Natural killer cell treated with Interleukin-12 subunit alpha and Interleukin-12 subunit beta and Interleukin-15 and Interleukin-18, amount 100 ng/mL, for 72 hours (primary cell): ENCODE measurements around the gene SEC16A. TPM values are rescaled to one million over a fixed set of nuclear protein-coding genes. Genes with fewer than 3 reads are reported as not detected.

Source experiments
- ATAC-seq, 2 donors: fragments of 150-1000 bp; cut with Tn5 transposase in 1 of 2; sonication (Bioruptor Pico), chemical (Tn5 transposase) in 1 of 2; 2 replicates each; pipeline ENCODE4 v1.10.0; 2021
- DNase-seq: peaks from one replicate; pipeline ENCODE4 v3.0.0; 2022; ENCODE audit warnings: low spot score
- H3K27ac Mint-ChIP-seq, 2 donors: 1 replicate in 1 of 2; 2 replicates in 1 of 2; pipeline ENCODE4 v1.8.0; 2022; ENCODE audit warnings: mixed read lengths in 2 of 2, mild to moderate bottlenecking in 1 of 2, moderate library complexity in 1 of 2
- H3K27me3 Mint-ChIP-seq, 2 donors: 1 replicate in 1 of 2; 2 replicates in 1 of 2; pipeline ENCODE4 v1.8.0; 2022; ENCODE audit warnings: mixed read lengths in 2 of 2
- H3K36me3 Mint-ChIP-seq: one replicate; pipeline ENCODE4 v1.8.0; 2022; ENCODE audit warnings: mixed read lengths
- H3K4me1 Mint-ChIP-seq, 2 donors: 1 replicate in 1 of 2; 2 replicates in 1 of 2; pipeline ENCODE4 v1.8.0; 2022; ENCODE audit warnings: low read depth in 2 of 2, mixed read lengths in 2 of 2, mild to moderate bottlenecking in 1 of 2
- H3K4me3 Mint-ChIP-seq: one replicate; pipeline ENCODE4 v1.8.0; 2022; ENCODE audit warnings: mixed read lengths
- H3K9me3 Mint-ChIP-seq: 2 replicates; pipeline ENCODE4 v1.8.0; 2022; ENCODE audit warnings: mixed read lengths
- total RNA-seq, 2 donors: library from RNA; stranded (reverse); gene quantifications; one replicate each; pipeline ENCODE4 v1.2.3, GENCODE V29; 2022

Gene SEC16A
- total RNA-seq, 2 donors from 2014 or later: 104 to 121 TPM

- no peaks in the 10 kb centered on the region for H3K36me3 Mint-ChIP-seq
- no peak overlapping the region for H3K4me3 Mint-ChIP-seq
- ATAC-seq (no peak), DNase-seq (no peak)
- no peak overlapping the region for H3K27ac Mint-ChIP-seq
- H3K27me3 Mint-ChIP-seq: no peaks in the 10 kb centered on the region
- H3K4me1 Mint-ChIP-seq: no peaks in the 10 kb centered on the region
- H3K9me3 Mint-ChIP-seq: no peaks in the 10 kb centered on the region
Measured at GRCh38 chr9:136511670-136512592, 29.1 kb upstream of the SEC16A start.

GRCh38 chr9:136511144-136511669 lies 28.4 kb upstream of the SEC16A start:
- Mint-ChIP-seq H3K27me3 (no peaks in the 10 kb centered on the region), H3K4me3 (no peak overlapping the region), H3K4me1 (no peaks in the 10 kb centered on the region), H3K27ac (no peak overlapping the region), H3K9me3 (no peaks in the 10 kb centered on the region), H3K36me3 (no peaks in the 10 kb centered on the region)
- DNase-seq (no peak), ATAC-seq (no peak)

GRCh38 chr9:136510561-136510960 lies 27.7 kb upstream of the SEC16A start:
- ATAC-seq: no peak
- DNase-seq: no peak
- no peak overlapping the region for H3K4me3 Mint-ChIP-seq
- no peaks in the 10 kb centered on the region for H3K36me3 Mint-ChIP-seq
- no peaks in the 10 kb centered on the region for H3K9me3 Mint-ChIP-seq
- H3K27me3 Mint-ChIP-seq: no peaks in the 10 kb centered on the region
- peaks cover 0 to 4% of the 10 kb centered on the region in 2 donors for H3K4me1 Mint-ChIP-seq
- H3K27ac Mint-ChIP-seq: no peak overlapping the region

GRCh38 chr9:136509549-136509948 lies 26.7 kb upstream of the SEC16A start:
- H3K4me1 Mint-ChIP-seq: peaks cover 0 to 4% of the 10 kb centered on the region in 2 donors
- no peak overlapping the region for H3K27ac Mint-ChIP-seq
- H3K9me3 Mint-ChIP-seq: no peaks in the 10 kb centered on the region
- H3K4me3 Mint-ChIP-seq: no peak overlapping the region
- H3K27me3 Mint-ChIP-seq: no peaks in the 10 kb centered on the region
- H3K36me3 Mint-ChIP-seq: no peaks in the 10 kb centered on the region
- ATAC-seq (no peak), DNase-seq (no peak)

GRCh38 chr9:136508729-136509500 lies 26.1 kb upstream of the SEC16A start:
- no peak for ATAC-seq
- H3K27me3 Mint-ChIP-seq: no peaks in the 10 kb centered on the region
- H3K27ac Mint-ChIP-seq: no peak overlapping the region
- H3K4me1 Mint-ChIP-seq: peaks cover 0 to 4% of the 10 kb centered on the region in 2 donors
- DNase-seq: no peak
- no peaks in the 10 kb centered on the region for H3K36me3 Mint-ChIP-seq
- no peak overlapping the region for H3K4me3 Mint-ChIP-seq
- no peaks in the 10 kb centered on the region for H3K9me3 Mint-ChIP-seq

GRCh38 chr9:136507992-136508375 lies 25.1 kb upstream of the SEC16A start:
- H3K36me3 Mint-ChIP-seq: no peaks in the 10 kb centered on the region
- no peak overlapping the region for H3K4me3 Mint-ChIP-seq
- no peak overlapping the region for H3K27ac Mint-ChIP-seq
- peaks cover 0 to 4% of the 10 kb centered on the region in 2 donors for H3K4me1 Mint-ChIP-seq
- ATAC-seq (no peak), DNase-seq (no peak)
- H3K27me3 Mint-ChIP-seq: no peaks in the 10 kb centered on the region
- no peaks in the 10 kb centered on the region for H3K9me3 Mint-ChIP-seq

- ATAC-seq (no peak), DNase-seq (no peak)
- H3K36me3 Mint-ChIP-seq: no peaks in the 10 kb centered on the region
- no peak overlapping the region for H3K4me3 Mint-ChIP-seq
- no peaks in the 10 kb centered on the region for H3K27me3 Mint-ChIP-seq
- no peak overlapping the region for H3K27ac Mint-ChIP-seq
- H3K9me3 Mint-ChIP-seq: no peaks in the 10 kb centered on the region
- H3K4me1 Mint-ChIP-seq: peaks cover 0 to 4% of the 10 kb centered on the region in 2 donors
Measured at GRCh38 chr9:136507221-136507991, 24.6 kb upstream of the SEC16A start.

GRCh38 chr9:136506425-136506824 lies 23.6 kb upstream of the SEC16A start:
- H3K27me3 Mint-ChIP-seq: no peaks in the 10 kb centered on the region
- ATAC-seq (no peak), DNase-seq (no peak)
- H3K4me3 Mint-ChIP-seq: no peak overlapping the region
- no peaks in the 10 kb centered on the region for H3K36me3 Mint-ChIP-seq
- peaks cover 0 to 4% of the 10 kb centered on the region in 2 donors for H3K4me1 Mint-ChIP-seq
- no peak overlapping the region for H3K27ac Mint-ChIP-seq
- H3K9me3 Mint-ChIP-seq: no peaks in the 10 kb centered on the region

- Mint-ChIP-seq H3K4me1 (peaks cover 0 to 4% of the 10 kb centered on the region in 2 donors), H3K27me3 (no peaks in the 10 kb centered on the region), H3K27ac (no peak overlapping the region), H3K9me3 (no peaks in the 10 kb centered on the region), H3K36me3 (no peaks in the 10 kb centered on the region), H3K4me3 (no peak overlapping the region)
- no peak for DNase-seq
- ATAC-seq: peak in 1 of 2 donors; percentile 53
Measured at GRCh38 chr9:136505406-136506403, 22.9 kb upstream of the SEC16A start.

- peaks cover 0 to 4% of the 10 kb centered on the region in 2 donors for H3K4me1 Mint-ChIP-seq
- ATAC-seq: no peak
- no peaks in the 10 kb centered on the region for H3K27me3 Mint-ChIP-seq
- no peak overlapping the region for H3K4me3 Mint-ChIP-seq
- no peak for DNase-seq
- H3K27ac Mint-ChIP-seq: no peak overlapping the region
- H3K9me3 Mint-ChIP-seq: no peaks in the 10 kb centered on the region
- H3K36me3 Mint-ChIP-seq: no peaks in the 10 kb centered on the region
Measured at GRCh38 chr9:136504512-136505348, 21.9 kb upstream of the SEC16A start.

- DNase-seq: no peak
- Mint-ChIP-seq H3K27ac (no peak overlapping the region), H3K9me3 (no peaks in the 10 kb centered on the region), H3K27me3 (no peaks in the 10 kb centered on the region), H3K36me3 (no peaks in the 10 kb centered on the region), H3K4me1 (peaks cover 0 to 4% of the 10 kb centered on the region in 2 donors), H3K4me3 (no peak overlapping the region)
- ATAC-seq: no peak
Measured at GRCh38 chr9:136502940-136503550, 20.2 kb upstream of the SEC16A start.
